ENCODE measurements around the gene TRHDE.

GRCh38 chr12:72242946-72243345, 29.2 kb upstream of the TRHDE start:
- TF ChIP-seq SUZ12 (IDR thresholded peaks at IDR 0.05; ENCODE audit: extremely low read depth, insufficient read depth, insufficient read length) = no peak
- no peak for TF ChIP-seq YY1 (IDR thresholded peaks at IDR 0.05; ENCODE audit: insufficient read depth, insufficient read length)
